ELF-1 (cell line): ENCODE measurements around the gene FXR2.
"Not testable (repeated sequence)": the region's sequence is repeated elsewhere in the genome, so short reads cannot be mapped to it uniquely, and the experiment has no call there.

Experiments
- DNase-seq: peaks from one replicate; pipeline ENCODE4 v3.0.0-alpha.2; 2016; ENCODE audit warnings: low read depth, low spot score

FXR2 gene

GRCh38 chr17:7629939-7630571 is 15.4 kb upstream of the FXR2 start, which contains the start of gene SHBG:
SHBG (plus strand) TSS chr17:7630135; CDS start chr17:7630173, 38 bp downstream.
- no peak for DNase-seq

DNA sequence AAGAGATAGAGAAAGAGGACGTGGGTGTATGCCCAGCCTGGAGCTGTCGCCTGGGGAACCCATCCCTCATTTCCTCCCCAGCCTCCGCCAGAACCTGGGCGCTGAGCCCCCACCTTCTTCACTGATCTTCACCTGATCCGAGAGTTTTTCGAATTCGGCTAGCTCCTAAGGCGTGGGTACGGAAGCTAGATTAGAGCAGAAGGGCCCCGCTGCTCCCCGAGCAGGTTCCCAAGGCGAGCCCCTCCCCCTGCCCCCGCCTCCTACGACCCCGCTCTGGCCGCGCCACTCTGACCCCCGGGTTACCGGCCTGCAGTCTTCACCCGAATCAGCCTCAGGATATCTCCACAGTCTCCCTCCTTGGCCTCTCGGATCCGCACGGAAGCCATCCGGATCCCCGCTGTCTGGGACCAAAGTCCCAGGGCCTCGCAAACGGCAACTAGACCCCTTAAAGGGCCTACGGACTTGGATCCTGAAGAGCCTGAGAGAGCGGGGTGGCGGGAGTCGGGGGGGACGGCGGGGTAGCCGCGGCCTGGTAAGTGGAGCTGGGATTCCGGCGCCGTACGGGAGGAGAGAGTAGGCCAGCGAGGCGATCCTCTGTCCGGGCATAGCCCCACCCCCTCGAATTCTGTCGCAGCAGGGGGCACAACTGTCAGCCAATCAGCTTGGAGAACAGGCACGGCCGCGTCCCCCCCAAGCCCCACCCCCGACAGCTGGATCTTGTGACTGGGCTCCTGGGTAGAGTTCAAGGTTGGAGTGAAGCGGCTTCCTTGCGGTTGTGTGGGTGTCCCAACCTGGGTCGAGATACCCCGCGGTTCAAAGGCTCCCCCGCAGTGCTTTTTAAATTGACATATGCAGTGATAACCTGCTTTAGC is 12.8 kb upstream of the FXR2 start, which contains the start of gene SAT2:
Gene SAT2 (minus strand): TSS at position 572 of the 872 bp plus-strand sequence. CDS start 186 bp downstream, at position 386.
- peak; percentile 95 for DNase-seq

DNA sequence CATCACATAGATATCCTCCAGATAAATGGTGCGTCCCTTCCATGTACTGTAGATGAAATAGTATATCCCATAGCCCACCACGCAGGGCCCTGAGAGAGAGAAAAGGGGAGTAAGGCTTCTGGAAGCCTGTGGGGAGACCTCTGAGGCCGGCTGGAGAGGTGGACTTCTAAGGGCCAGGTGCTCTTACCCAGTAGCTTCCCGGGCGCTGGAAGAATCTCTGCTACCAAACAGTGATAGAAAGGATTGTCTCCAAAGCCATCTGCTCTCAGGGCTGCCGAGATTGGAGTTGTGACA is 12.2 kb upstream of the FXR2 start:
- DNase-seq = no peak

- no peak for DNase-seq
Measured at GRCh38 chr17:7626307-7626706, 11.6 kb upstream of the FXR2 start.

- DNase-seq = not testable (repeated sequence)
Measured at GRCh38 chr17:7625749-7626148, 11.1 kb upstream of the FXR2 start.

DNA sequence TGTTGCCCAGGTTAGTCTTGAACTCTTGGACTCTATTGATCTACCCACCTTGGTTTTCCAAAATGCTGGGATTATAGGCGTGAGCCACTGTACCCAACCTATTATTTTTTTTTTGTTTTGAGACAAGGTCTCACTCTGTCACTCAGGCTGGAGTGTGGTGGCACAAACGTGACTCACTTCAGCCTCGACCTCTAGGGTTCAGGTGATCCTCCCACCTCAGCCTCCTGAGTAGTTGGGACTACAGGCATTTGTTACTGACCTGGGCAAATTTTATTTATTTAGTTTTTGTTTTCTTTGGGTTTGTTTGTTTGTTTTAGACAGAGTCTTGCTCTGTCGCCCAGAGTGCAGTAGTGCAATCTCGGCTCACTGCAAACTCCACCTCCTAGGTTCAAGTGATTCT is 9.0 kb upstream of the FXR2 start:
- DNase-seq = no peak

DNA sequence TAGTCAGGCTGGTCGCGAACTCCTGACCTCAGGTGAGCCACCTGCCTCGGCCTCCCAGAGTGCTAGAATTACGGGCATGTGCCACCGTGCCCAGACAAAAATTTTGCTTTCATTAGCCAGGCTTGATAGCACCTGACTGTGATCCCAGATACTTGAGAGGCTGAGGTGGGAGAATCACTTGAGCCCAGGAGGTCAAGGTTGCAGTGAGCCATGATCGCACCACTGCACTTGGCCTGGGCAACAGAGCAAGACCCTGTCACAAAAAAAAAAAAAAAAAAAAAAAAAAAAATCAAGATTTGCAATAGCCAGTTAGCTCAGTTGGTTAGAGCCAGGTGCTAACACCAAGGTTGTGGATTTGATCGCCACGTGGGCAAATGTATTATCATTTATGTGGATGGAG is 6.1 kb upstream of the FXR2 start:
- no peak for DNase-seq

GRCh38 chr17:7618608-7619007 is 3.9 kb upstream of the FXR2 start:
- no peak for DNase-seq

DNA sequence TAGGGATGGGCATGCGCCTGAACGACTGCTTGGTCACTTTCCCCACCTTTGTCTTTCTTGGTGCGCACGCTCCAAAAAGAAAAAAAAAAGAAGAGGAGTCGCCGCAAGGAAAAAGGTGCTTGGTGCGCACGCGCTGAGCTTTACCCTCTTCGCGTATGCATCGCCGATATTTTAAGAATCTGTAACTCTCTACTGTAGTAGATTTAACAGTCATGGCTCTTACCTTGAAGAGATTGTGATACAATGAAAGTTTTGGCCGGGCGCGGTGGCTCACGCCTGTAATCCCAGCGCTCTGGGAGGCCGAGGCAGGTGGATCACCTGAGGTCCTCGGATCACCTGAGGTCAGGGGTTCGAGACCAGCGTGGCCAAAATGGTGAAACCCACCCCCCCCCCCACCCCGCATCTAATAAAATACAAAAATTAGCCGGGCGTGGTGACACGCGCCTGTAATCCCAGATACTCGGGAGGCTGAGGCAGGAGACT is 609 bp upstream of the FXR2 start:
- DNase-seq = no peak

DNA sequence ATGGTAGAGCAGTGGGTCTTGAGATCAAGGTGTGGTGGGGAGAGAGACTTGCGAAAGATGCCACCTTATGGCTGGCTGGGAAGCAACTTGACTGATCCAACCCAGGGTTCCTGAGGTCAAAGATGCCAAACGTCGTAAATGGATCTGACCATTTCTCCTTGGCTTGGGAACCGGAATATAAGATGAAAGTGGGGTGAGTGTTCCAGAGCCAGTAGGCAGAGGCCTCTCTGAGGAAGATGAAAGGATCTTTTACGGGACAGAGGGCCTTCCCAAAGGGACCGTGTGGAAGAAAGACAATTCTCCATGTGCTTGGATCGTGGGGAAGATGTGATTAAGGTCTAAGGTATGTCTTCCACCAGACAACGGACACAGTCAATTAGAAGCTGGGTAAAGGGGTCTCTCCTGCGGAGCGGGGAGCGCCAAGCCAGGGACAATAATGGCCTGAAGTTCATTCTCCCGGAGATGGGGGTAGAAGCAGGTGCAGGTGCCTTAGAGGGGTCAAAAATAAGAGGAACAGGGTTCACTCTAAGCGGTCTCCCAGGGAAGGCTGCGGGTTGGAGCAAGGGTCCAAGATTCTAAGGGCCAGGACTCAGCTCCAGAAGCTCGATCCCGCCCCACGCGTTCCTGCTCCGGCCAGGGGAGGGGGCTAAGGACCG is 800 bp downstream of the FXR2 start:
- peak; percentile 59 for DNase-seq

DNA sequence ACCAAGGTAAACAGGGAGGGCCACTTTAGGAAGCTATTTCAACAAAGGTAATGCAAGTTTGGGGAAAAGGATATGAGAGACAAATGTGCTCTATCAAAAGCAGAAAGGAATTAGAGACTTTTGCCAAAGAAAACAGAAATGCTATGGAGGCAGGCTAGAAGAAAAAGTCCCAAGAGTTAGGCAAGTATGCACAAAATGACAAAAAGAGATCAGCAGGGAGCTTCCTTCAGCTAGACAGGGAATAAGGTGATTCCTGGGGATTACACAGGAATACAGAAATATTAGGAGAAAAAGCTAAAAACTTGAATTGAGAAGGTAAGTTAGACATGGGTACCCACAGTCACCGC is 2.4 kb downstream of the FXR2 start:
- no peak for DNase-seq

DNA sequence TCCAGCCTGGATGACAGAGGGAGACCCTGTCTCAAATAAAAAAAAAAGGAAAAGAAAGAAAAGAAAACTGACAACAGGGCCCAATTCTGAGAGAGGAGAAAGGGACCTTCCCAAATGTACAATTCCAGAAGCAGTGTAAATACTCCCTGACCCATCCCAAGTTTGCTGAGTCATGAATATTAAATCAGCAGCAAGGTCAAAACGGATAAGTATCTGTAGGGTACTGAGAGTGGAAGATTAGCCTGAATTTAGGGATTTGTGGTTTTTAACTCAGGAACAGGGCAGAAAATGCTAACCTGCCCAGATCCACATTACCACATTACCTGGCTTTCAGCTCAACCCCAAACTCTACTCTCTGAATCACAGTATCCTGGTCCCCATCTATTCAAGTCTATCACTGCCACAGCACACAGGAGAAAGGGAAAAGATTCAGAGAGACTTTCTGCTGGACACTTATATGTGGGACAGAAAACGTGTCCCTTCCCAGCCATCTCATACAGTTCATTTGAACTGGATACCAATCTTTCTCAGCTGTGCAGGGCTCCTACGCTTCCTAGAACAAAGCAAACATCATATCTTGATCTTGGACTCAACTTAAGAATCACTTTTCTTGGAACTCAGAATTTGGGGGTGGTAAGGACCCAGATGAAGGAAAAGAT is 2.9 kb downstream of the FXR2 start:
- DNase-seq = no peak

DNA sequence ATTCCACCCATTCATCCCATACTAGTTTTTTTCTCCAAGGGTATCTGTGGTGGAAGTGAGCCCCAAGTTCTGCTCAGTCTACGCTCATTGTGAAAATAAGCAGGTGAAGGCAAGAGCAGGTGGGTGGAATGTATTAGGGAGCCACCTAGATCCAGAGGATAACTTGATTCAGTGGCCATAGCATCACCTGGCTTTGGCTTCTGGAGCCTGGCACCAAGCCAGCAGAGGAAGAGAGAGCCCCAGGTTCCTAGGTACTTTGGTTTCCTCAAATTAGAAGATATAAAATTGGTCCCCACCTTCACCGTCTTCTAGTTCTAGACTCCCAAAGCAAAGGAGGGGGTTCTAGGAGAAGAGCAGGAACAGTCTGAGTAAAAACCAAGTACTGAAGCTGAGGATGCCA is 4.1 kb downstream of the FXR2 start:
- no peak for DNase-seq

DNA sequence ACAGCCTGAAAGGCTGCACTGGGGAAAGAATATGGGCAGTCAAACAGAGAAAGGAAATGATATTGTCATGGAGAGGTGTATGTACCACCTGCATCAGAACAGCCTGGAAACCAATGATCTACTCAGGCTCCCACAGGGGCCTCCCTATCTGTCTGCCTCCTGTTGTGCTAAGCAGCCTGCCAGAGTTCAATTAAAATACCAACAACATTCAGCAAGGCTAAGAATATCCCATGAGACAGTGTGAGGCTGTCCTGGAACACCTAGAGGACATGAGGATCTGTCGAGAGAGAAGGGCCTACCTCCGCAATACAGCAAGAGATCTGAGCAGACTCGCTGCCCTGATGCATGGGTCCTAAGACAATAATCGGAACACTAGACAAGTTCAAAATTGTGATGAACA is 8.4 kb downstream of the FXR2 start:
- no peak for DNase-seq

- DNase-seq = peak; percentile 4
Measured at GRCh38 chr17:7597561-7597960, 17.1 kb downstream of the FXR2 start.

DNA sequence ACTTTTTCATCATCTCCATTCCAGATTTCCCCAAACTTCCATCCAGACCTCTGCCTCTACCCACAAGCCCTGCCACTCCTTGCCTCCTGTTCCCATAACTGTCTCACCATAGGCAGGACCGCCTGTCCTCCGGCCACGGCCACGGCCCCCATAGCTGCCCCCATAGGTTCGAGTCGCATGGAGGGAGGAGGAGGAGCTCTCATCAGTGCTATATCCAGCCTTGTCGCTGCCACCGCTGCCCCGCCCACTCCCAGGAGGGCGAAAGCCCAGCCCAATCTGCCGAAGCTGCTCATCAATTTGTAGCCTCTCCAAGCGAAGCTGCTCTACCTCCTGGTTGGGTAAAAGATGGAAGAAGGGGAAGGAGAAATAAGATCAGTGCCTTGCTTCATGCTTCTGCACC is 21.4 kb downstream of the FXR2 start:
- DNase-seq = peak; percentile 25

GRCh38 chr17:7592422-7593021 is 22.2 kb downstream of the FXR2 start:
- DNase-seq = no peak

GRCh38 chr17:7591596-7591995 is 23.1 kb downstream of the FXR2 start:
- DNase-seq = no peak

DNA sequence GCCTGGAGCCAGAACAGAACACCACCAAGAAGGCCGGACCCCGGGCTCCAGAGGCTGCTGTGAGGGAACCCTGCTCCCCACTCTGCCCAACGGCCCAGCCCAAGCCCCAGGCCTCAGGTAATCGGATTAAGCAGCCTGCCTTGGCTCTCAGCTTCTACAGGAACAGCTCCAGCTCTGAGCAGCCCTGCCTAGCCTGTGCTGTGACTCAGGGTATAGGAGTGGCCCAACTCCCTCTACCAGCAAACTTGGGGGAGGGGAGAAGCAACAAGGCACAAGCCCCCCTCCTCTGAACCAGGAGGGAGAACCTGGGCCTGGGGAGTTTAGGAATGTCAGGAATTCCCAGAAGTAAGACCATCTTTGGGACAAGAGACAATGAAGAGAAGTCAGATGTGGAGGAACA is 24.0 kb downstream of the FXR2 start:
- DNase-seq = peak; percentile 96

GRCh38 chr17:7589891-7590691 is 24.6 kb downstream of the FXR2 start, which contains the start of gene SOX15:
SOX15 (minus strand) TSS chr17:7590094; CDS start chr17:7589676, 418 bp downstream.
- peak; percentile 93 for DNase-seq
